Neutrophil (primary cell): ENCODE measurements around the gene GSTA5.
"Not testable (repeated sequence)": the region's sequence is repeated elsewhere in the genome, so short reads cannot be mapped to it uniquely, and the experiment has no call there.

Experiments
- H3K27ac ChIP-seq: fragments of 200-600 bp; sonication (generic); 2 replicates; pipeline ENCODE4 v1.5.1; 2016; ENCODE audit warnings: mild to moderate bottlenecking, moderate library complexity
- H3K27me3 ChIP-seq: fragments of 200-600 bp; sonication (generic); 2 replicates; pipeline ENCODE4 v1.6.0; 2016; ENCODE audit warnings: mild to moderate bottlenecking
- H3K36me3 ChIP-seq: fragments of 200-600 bp; sonication (generic); 2 replicates; pipeline ENCODE4 v1.5.1; 2017
- H3K4me1 ChIP-seq, 2 experiments: fragments of 200-600 bp in 1 of 2; sonication (generic) in 1 of 2; 1 replicate in 1 of 2; 2 replicates in 1 of 2; pipeline versions ENCODE4 v1.5.1 to v1.6.1; 2013 to 2016; ENCODE audit warnings: low read depth in 1 of 2, low read length in 1 of 2, mild to moderate bottlenecking in 1 of 2, moderate library complexity in 1 of 2; ENCODE audit not compliant: control insufficient read depth in 1 of 2, insufficient read depth in 1 of 2
- H3K4me3 ChIP-seq, 2 experiments: fragments of 200-600 bp in 1 of 2; sonication (generic) in 1 of 2; 1 replicate in 1 of 2; 2 replicates in 1 of 2; pipeline ENCODE4 v1.5.1; 2013 to 2016; ENCODE audit warnings: low read depth in 1 of 2, low read length in 1 of 2, mild to moderate bottlenecking in 1 of 2, moderate library complexity in 1 of 2
- H3K9me3 ChIP-seq: fragments of 200-600 bp; sonication (generic); 2 replicates; pipeline ENCODE4 v1.5.1; 2016
- CTCF ChIP-seq: fragments of 200-600 bp; sonication (generic); IDR thresholded peaks from 2 replicates; pipeline ENCODE4 v1.5.1; 2016; ENCODE audit warnings: antibody characterized with exemption

GSTA5 gene

GRCh38 chr6:52788478-52788877 lies 52.1 kb downstream of the GSTA5 start:
- no peak for TF ChIP-seq CTCF
- Histone ChIP-seq H3K36me3 (no peaks in the 10 kb centered on the region), H3K9me3 (no peaks in the 10 kb centered on the region), H3K27ac (no peak overlapping the region), H3K4me3 (no peak overlapping the region), H3K27me3 (no peaks in the 10 kb centered on the region), H3K4me1 (no peaks in the 10 kb centered on the region)

- no peaks in the 10 kb centered on the region for H3K9me3 ChIP-seq
- no peaks in the 10 kb centered on the region for H3K4me1 ChIP-seq
- no peak for TF ChIP-seq CTCF
- H3K27me3 ChIP-seq = no peaks in the 10 kb centered on the region
- H3K4me3 ChIP-seq = no peak overlapping the region
- no peak overlapping the region for H3K27ac ChIP-seq
- no peaks in the 10 kb centered on the region for H3K36me3 ChIP-seq
Measured at GRCh38 chr6:52787917-52788316, 52.7 kb downstream of the GSTA5 start.

- no peaks in the 10 kb centered on the region for H3K4me1 ChIP-seq
Measured at GRCh38 chr6:52786249-52786956, 54.2 kb downstream of the GSTA5 start.

GRCh38 chr6:52782696-52783274 lies 57.8 kb downstream of the GSTA5 start:
- not testable (repeated sequence) for H3K4me1 ChIP-seq, H3K27me3 ChIP-seq, H3K27ac ChIP-seq, H3K36me3 ChIP-seq, H3K4me3 ChIP-seq, H3K9me3 ChIP-seq

More at GRCh38 chr6:52786249-52786956, 54.2 kb downstream of the GSTA5 start:
- Histone ChIP-seq H3K36me3 (no peaks in the 10 kb centered on the region), H3K9me3 (no peaks in the 10 kb centered on the region), H3K27me3 (no peaks in the 10 kb centered on the region), H3K4me3 (no peak overlapping the region), H3K27ac (no peak overlapping the region)
- no peak for TF ChIP-seq CTCF

- not testable (repeated sequence) for H3K36me3 ChIP-seq, H3K27ac ChIP-seq, H3K4me1 ChIP-seq, H3K27me3 ChIP-seq, H3K9me3 ChIP-seq, H3K4me3 ChIP-seq
Measured at GRCh38 chr6:52782209-52782608, 58.4 kb downstream of the GSTA5 start.
